Cardiac fibroblast (primary cell): ENCODE results near the gene TAS2R20.

Experiments
- DNase-seq, 2 donors: peaks; one replicate each; pipeline versions ENCODE4 v3.0.0 to v3.0.0-alpha.2; 2010; ENCODE audit warnings: low read depth in 2 of 2
- H3K4me3 ChIP-seq, 2 donors: replicated peaks in 1 of 2; 1 replicate in 1 of 2; 2 replicates in 1 of 2; pipeline ENCODE4 v1.5.1; 2011; ENCODE audit warnings: low read depth in 2 of 2, low read length in 2 of 2, mild to moderate bottlenecking in 2 of 2, moderate library complexity in 1 of 2
- TF ChIP-seq, protein P1 (sequence below): IDR thresholded peaks from one replicate; pipeline ENCODE4 v1.5.1; 2011; ENCODE audit warnings: low read depth, mild to moderate bottlenecking, low read length, inconsistent platforms

TAS2R20 gene

DNA sequence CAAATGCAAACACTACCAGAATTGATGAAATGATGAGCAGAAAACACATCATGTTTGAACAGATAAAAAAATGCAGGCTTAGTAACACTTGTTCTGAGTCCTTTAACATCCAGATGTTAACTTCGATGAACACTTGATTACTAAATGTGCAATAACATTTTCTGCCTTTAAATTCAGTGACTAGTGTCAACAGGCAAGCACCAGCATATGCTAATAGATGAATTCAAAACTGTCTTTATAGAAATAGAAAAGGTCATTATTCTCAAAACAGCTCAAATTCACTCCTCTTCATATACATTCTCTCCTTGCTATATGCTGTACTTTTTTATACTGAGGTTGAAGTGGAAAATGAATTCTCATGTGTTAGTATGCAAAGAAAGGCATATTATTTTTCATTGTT is 24.4 kb upstream of the TAS2R20 start, which contains the start of gene TAS2R19:
TSS of gene TAS2R19 (minus strand) at position 101 of the 400 bp plus-strand sequence. CDS start at position 52, 49 bp downstream.
- TF ChIP-seq, protein P1, sequence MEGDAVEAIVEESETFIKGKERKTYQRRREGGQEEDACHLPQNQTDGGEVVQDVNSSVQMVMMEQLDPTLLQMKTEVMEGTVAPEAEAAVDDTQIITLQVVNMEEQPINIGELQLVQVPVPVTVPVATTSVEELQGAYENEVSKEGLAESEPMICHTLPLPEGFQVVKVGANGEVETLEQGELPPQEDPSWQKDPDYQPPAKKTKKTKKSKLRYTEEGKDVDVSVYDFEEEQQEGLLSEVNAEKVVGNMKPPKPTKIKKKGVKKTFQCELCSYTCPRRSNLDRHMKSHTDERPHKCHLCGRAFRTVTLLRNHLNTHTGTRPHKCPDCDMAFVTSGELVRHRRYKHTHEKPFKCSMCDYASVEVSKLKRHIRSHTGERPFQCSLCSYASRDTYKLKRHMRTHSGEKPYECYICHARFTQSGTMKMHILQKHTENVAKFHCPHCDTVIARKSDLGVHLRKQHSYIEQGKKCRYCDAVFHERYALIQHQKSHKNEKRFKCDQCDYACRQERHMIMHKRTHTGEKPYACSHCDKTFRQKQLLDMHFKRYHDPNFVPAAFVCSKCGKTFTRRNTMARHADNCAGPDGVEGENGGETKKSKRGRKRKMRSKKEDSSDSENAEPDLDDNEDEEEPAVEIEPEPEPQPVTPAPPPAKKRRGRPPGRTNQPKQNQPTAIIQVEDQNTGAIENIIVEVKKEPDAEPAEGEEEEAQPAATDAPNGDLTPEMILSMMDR: no peak
- no peak for DNase-seq
- no peak within 1 kb of the TSS for H3K4me3 ChIP-seq

DNA sequence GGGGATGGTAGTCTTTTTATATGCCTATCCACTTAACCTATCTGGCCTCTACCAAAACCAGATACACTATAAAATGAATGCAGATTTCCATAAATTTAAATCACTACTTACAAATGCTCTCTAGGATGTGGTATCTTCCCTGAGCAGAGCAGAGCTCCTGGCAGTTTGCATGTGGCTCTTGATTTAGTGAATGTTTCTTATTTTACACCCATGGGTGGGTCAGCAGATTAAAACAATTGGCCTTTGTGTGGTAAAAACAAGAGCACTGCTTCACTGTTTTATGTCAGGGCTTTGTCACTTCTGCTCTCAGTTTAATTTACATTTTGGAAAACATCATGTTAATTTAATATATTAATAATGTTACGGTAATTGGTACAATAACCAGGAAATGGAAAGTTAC is 18.8 kb upstream of the TAS2R20 start:
- DNase-seq: no peak
- H3K4me3 ChIP-seq: no peak overlapping the region
- TF ChIP-seq, protein P1: no peak

DNA sequence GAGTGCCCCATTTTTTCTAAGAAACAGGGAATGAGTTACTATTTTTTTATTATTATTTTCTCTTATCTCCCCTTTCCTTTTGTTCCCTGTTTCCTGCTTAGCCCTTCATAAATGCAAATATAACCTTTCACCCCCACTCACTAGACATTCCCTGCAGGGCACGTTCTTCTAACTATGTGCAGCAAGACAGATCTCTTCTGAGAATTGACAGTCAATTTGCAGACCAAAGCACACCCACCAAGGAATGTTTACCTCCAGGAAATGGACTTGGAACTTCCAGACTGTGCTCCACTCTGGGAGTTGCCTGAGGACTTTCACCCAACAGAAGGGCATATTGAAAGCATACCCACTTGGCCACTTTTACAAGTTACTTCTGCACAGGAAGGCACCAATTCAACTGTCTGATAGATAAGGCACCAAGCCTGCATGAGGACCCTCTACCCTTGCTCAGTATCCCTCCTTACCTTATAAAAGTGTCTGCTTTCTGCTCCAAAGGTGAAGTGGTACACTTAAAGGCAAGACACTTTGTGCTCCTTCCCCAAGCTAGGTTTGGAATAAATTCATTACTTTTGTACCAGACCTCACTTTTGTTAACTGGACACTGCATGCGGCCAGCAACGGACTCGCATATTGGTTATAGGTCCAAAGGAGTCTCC is 17.8 kb upstream of the TAS2R20 start:
- peak in 1 of 2 donors; percentile 10 for DNase-seq
- TF ChIP-seq, protein P1: no peak
- H3K4me3 ChIP-seq: no peak overlapping the region

DNA sequence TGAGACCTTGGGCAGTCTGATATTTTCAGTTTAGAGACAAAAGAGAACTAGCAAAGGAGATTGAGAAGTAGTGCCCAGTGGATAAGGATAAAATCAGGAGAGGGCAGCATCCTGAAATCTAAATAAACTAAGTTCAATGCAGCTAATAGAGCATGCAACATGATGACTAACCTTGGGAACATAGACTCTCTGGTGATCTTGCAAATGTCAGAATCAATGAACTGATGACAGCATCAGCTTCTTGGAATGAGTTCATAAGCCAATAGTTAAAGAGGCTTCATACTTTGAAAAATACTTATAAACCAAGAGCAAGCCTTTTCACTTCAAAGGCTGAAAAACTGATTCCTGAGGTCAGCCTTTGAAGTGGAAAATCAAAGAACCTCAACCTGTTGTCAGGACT is 16.1 kb upstream of the TAS2R20 start:
- DNase-seq: peak in 1 of 2 donors; percentile 11
- TF ChIP-seq, protein P1: no peak
- H3K4me3 ChIP-seq: no peak overlapping the region

DNA sequence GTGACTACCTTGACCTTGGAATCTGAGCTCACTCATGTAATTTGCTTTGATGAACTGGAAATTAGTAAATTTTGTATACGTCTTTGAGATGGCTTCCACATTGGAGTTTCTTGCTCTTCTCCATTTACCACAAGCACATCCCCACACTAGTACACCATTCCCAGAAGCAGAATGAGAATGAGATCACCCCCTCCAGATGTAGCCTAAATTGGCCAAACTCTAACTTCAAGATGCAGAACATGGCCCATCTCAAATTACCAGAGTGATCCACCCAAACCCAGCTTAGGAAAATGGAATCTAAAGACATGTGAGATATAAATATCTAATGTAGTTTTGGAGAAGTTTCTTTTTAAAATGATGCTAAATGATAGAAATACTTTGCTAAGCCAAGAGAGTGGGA is 9.5 kb upstream of the TAS2R20 start:
- no peak overlapping the region for H3K4me3 ChIP-seq
- DNase-seq: no peak
- TF ChIP-seq, protein P1: no peak

DNA sequence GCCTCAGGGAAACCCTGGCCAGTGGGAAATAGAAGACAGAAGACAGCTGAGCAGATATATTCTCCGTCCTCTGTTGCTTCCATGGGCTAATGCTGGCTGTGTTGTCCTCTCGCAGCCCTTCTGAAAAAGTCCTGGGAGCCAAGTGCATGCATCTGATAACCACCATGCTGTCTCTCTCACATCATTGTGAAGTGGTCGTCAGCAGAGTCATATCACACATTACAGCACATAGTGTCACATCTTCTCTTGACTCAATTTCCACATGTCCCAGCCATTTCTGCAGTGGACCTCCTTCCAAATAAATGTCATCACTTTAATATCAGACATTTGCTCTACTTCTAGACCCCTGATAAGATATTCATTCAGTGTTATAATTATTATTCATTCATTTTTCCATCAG is 3.8 kb downstream of the TAS2R20 start:
- DNase-seq: no peak
- TF ChIP-seq, protein P1: no peak
- no peak overlapping the region for H3K4me3 ChIP-seq

DNA sequence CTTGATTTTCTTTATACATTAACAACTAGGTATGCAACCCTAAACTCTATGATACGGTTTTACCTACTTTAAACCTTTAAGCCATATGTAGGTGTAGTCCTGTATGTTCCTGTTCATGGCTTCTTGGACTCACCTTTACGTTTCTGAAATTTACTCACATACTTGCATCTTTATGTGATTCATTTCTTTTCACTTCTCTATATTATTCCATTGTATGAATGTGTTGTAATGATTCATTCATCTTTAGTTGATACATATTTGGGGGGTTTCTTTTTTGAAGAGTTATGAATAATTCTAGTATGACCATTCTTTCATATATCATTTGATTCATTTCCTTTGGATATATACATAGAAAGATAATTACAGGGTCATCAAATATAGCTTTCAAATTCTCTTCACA is 9.0 kb downstream of the TAS2R20 start:
- H3K4me3 ChIP-seq: no peak overlapping the region
- TF ChIP-seq, protein P1: no peak
- DNase-seq: no peak
